ENCODE data around the gene CTAGE9.
A peak's percentile ranks its signal among the peaks of the same experiment; 100 is the strongest.

The CTAGE9 gene

GRCh38 chr6:131696956-131697355 lies 13.9 kb downstream of the CTAGE9 start:
- TF ChIP-seq GATA1 (IDR thresholded peaks at IDR 0.05; ENCODE audit: low read depth, low read length) = no peak
- TF ChIP-seq POLR2A (IDR thresholded peaks at IDR 0.05; ENCODE audit: low read length) = no peak
- DNase-seq = no peak

- DNase-seq = peak; percentile 61 to 72
- TF ChIP-seq GATA1 (IDR thresholded peaks at IDR 0.05; ENCODE audit: low read depth, low read length) (no peak), POLR2A (IDR thresholded peaks at IDR 0.05; ENCODE audit: low read length) (no peak)
Measured at GRCh38 chr6:131694832-131695426, 15.9 kb downstream of the CTAGE9 start.

GRCh38 chr6:131693384-131693783 lies 17.4 kb downstream of the CTAGE9 start:
- DNase-seq = no peak
- TF ChIP-seq GATA1 (IDR thresholded peaks at IDR 0.05; ENCODE audit: low read depth, low read length) = no peak
- TF ChIP-seq POLR2A (IDR thresholded peaks at IDR 0.05; ENCODE audit: low read length) = no peak

GRCh38 chr6:131692589-131692988 lies 18.2 kb downstream of the CTAGE9 start:
- TF ChIP-seq POLR2A (IDR thresholded peaks at IDR 0.05; ENCODE audit: low read length) (no peak), GATA1 (IDR thresholded peaks at IDR 0.05; ENCODE audit: low read depth, low read length) (no peak)

GRCh38 chr6:131692031-131692430 lies 18.8 kb downstream of the CTAGE9 start:
- no peak for DNase-seq
- TF ChIP-seq GATA1 (IDR thresholded peaks at IDR 0.05; ENCODE audit: low read depth, low read length) = no peak
- no peak for TF ChIP-seq POLR2A (IDR thresholded peaks at IDR 0.05; ENCODE audit: low read length)

More at GRCh38 chr6:131692589-131692988, 18.2 kb downstream of the CTAGE9 start:
- no peak for DNase-seq

- no peak for TF ChIP-seq POLR2A (IDR thresholded peaks at IDR 0.05; ENCODE audit: low read length)
- TF ChIP-seq GATA1 (IDR thresholded peaks at IDR 0.05; ENCODE audit: low read depth, low read length) = no peak
- DNase-seq = no peak
Measured at GRCh38 chr6:131688286-131688685, 22.5 kb downstream of the CTAGE9 start.

- TF ChIP-seq POLR2A (IDR thresholded peaks at IDR 0.05; ENCODE audit: low read length) = no peak
- TF ChIP-seq GATA1 (IDR thresholded peaks at IDR 0.05; ENCODE audit: low read depth, low read length) = no peak
- no peak for DNase-seq
Measured at GRCh38 chr6:131687022-131687421, 23.8 kb downstream of the CTAGE9 start.

- no peak for DNase-seq
- TF ChIP-seq GATA1 (IDR thresholded peaks at IDR 0.05; ENCODE audit: low read depth, low read length) (no peak), POLR2A (IDR thresholded peaks at IDR 0.05; ENCODE audit: low read length) (no peak)
Measured at GRCh38 chr6:131685266-131685780, 25.5 kb downstream of the CTAGE9 start.

- DNase-seq = no peak
- no peak for TF ChIP-seq POLR2A (IDR thresholded peaks at IDR 0.05; ENCODE audit: low read length)
- no peak for TF ChIP-seq GATA1 (IDR thresholded peaks at IDR 0.05; ENCODE audit: low read depth, low read length)
Measured at GRCh38 chr6:131683479-131683878, 27.3 kb downstream of the CTAGE9 start.

- DNase-seq = no peak
- TF ChIP-seq GATA1 (IDR thresholded peaks at IDR 0.05; ENCODE audit: low read depth, low read length) (no peak), POLR2A (IDR thresholded peaks at IDR 0.05; ENCODE audit: low read length) (no peak)
Measured at GRCh38 chr6:131682442-131682841, 28.4 kb downstream of the CTAGE9 start.

GRCh38 chr6:131681585-131681984 lies 29.2 kb downstream of the CTAGE9 start:
- no peak for DNase-seq
- TF ChIP-seq GATA1 (IDR thresholded peaks at IDR 0.05; ENCODE audit: low read depth, low read length) = no peak
- TF ChIP-seq POLR2A (IDR thresholded peaks at IDR 0.05; ENCODE audit: low read length) = no peak

GRCh38 chr6:131680868-131681267 lies 29.9 kb downstream of the CTAGE9 start:
- TF ChIP-seq POLR2A (IDR thresholded peaks at IDR 0.05; ENCODE audit: low read length) (no peak), GATA1 (IDR thresholded peaks at IDR 0.05; ENCODE audit: low read depth, low read length) (no peak)
- no peak for DNase-seq

- DNase-seq = no peak
- TF ChIP-seq POLR2A (IDR thresholded peaks at IDR 0.05; ENCODE audit: low read length) (no peak), GATA1 (IDR thresholded peaks at IDR 0.05; ENCODE audit: low read depth, low read length) (no peak)
Measured at GRCh38 chr6:131678442-131678841, 32.4 kb downstream of the CTAGE9 start.

GRCh38 chr6:131673184-131673583 lies 37.6 kb downstream of the CTAGE9 start:
- TF ChIP-seq POLR2A (IDR thresholded peaks at IDR 0.05; ENCODE audit: low read length) (no peak), GATA1 (IDR thresholded peaks at IDR 0.05; ENCODE audit: low read depth, low read length) (no peak)
- DNase-seq = no peak

GRCh38 chr6:131669891-131670290 lies 40.9 kb downstream of the CTAGE9 start:
- TF ChIP-seq GATA1 (IDR thresholded peaks at IDR 0.05; ENCODE audit: low read depth, low read length) (no peak), POLR2A (IDR thresholded peaks at IDR 0.05; ENCODE audit: low read length) (no peak)
- no peak for DNase-seq

Data from erythroblast (primary cell).